RWPE2 (cell line): ENCODE data around the gene SORCS3.

Experiments
- ATAC-seq: fragments of 200-7000 bp; cut with Tn5 transposase; 3 replicates; pipeline ENCODE4 v1.9.1; 2021; ENCODE audit warnings: low read depth
- DNase-seq: peaks from one replicate; pipeline ENCODE4 v3.0.0-alpha.2; 2020; ENCODE audit warnings: low spot score
- H3K27ac ChIP-seq: fragments of 450-650 bp; 2 replicates; pipeline ENCODE4 v1.5.1; 2017; ENCODE audit warnings: mild to moderate bottlenecking; ENCODE audit not compliant: poor library complexity, severe bottlenecking
- H3K27me3 ChIP-seq: fragments of 250-450 bp; sonication (Bioruptor Pico); 2 replicates; pipeline ENCODE4 v1.5.1; 2021; ENCODE audit warnings: mild to moderate bottlenecking, moderate library complexity; ENCODE audit not compliant: insufficient read depth, poor library complexity, severe bottlenecking
- H3K36me3 ChIP-seq: fragments of 250-450 bp; sonication (Bioruptor Pico); 2 replicates; pipeline ENCODE4 v1.5.1; 2020; ENCODE audit warnings: low read depth, mild to moderate bottlenecking, moderate library complexity
- H3K4me1 ChIP-seq: fragments of 250-450 bp; sonication (Bioruptor Pico); 2 replicates; pipeline ENCODE4 v1.5.1; 2021; ENCODE audit warnings: mild to moderate bottlenecking, moderate library complexity; ENCODE audit not compliant: insufficient read depth, poor library complexity, severe bottlenecking
- H3K4me3 ChIP-seq: fragments of 250-450 bp; sonication (Bioruptor Pico); 2 replicates; pipeline ENCODE4 v1.5.1; 2021; ENCODE audit warnings: mild to moderate bottlenecking, moderate library complexity; ENCODE audit not compliant: severe bottlenecking
- H3K9me3 ChIP-seq: fragments of 250-450 bp; sonication (Bioruptor Pico); 2 replicates; pipeline ENCODE4 v1.5.1; 2021; ENCODE audit warnings: mild to moderate bottlenecking, moderate library complexity; ENCODE audit not compliant: severe bottlenecking
- TF ChIP-seq, protein P1 (sequence below): fragments of 450-650 bp; IDR thresholded peaks from one replicate; pipeline ENCODE4 v1.5.1; 2017; ENCODE audit warnings: mild to moderate bottlenecking, moderate library complexity; ENCODE audit not compliant: poor library complexity, severe bottlenecking

Gene SORCS3

DNA sequence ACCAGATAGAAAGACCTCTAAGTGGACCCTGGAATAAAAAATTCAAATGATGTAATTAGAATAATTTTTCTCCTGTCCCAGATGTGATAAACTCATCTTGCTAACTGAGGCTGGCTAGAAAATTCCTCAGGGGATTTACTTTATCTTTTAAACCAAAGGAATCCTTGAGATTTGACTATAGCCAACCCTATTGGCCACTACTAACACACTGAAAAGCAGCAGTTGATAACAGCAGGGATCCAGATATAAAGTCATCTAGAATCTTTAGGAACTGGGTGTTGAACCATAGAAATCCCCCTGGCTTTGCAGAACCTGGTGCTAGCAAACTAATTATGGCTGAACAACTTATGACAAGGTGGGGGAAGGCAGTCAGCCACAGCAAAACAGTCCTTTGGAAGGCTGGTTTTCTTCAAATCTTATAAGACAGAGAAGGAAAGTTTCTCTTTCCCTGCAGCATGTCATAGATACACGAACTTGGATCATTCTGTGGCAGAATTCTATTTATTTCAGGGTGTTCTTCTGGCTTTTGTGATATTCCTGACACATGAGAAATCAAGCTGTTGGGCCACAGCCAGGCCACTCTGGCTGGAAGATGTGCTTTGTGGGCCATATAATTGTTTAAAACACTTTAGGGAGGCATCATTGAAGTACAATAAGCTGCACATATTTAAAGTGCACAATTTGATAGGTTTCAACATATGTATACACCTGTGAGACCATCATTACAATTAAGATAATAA is 643.6 kb downstream of the SORCS3 start:
- TF ChIP-seq, protein P1, sequence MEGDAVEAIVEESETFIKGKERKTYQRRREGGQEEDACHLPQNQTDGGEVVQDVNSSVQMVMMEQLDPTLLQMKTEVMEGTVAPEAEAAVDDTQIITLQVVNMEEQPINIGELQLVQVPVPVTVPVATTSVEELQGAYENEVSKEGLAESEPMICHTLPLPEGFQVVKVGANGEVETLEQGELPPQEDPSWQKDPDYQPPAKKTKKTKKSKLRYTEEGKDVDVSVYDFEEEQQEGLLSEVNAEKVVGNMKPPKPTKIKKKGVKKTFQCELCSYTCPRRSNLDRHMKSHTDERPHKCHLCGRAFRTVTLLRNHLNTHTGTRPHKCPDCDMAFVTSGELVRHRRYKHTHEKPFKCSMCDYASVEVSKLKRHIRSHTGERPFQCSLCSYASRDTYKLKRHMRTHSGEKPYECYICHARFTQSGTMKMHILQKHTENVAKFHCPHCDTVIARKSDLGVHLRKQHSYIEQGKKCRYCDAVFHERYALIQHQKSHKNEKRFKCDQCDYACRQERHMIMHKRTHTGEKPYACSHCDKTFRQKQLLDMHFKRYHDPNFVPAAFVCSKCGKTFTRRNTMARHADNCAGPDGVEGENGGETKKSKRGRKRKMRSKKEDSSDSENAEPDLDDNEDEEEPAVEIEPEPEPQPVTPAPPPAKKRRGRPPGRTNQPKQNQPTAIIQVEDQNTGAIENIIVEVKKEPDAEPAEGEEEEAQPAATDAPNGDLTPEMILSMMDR: no peak
- H3K4me3 ChIP-seq: no peak overlapping the region
- DNase-seq (no peak), ATAC-seq (no peak)
- no peaks in the 10 kb centered on the region for H3K36me3 ChIP-seq
- no peaks in the 10 kb centered on the region for H3K27me3 ChIP-seq
- no peaks in the 10 kb centered on the region for H3K9me3 ChIP-seq
- no peaks in the 10 kb centered on the region for H3K4me1 ChIP-seq
- no peak overlapping the region for H3K27ac ChIP-seq

DNA sequence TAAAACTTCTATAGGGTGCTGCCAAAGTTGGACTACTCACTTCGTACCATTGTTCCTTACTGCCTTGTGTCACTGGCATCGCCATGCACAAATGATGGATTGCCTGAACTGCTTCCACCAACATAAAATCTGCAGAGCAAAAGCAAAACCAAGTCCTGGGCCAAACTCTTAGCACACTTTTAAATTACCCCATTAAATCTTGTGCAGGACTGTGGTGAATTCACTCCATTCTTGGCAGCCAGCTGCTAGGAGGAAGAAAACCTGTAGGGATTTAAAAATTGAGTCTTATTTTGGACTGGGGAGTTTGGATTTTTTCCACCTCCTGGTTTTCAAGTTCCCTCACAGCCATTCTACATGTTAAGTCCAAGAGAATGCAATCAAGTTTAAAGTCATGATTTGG is 646.9 kb downstream of the SORCS3 start:
- Histone ChIP-seq H3K9me3 (no peaks in the 10 kb centered on the region), H3K4me3 (no peak overlapping the region), H3K4me1 (no peaks in the 10 kb centered on the region), H3K27ac (no peak overlapping the region), H3K36me3 (no peaks in the 10 kb centered on the region), H3K27me3 (no peaks in the 10 kb centered on the region)
- ATAC-seq: no peak
- DNase-seq: no peak
- TF ChIP-seq, protein P1: no peak

DNA sequence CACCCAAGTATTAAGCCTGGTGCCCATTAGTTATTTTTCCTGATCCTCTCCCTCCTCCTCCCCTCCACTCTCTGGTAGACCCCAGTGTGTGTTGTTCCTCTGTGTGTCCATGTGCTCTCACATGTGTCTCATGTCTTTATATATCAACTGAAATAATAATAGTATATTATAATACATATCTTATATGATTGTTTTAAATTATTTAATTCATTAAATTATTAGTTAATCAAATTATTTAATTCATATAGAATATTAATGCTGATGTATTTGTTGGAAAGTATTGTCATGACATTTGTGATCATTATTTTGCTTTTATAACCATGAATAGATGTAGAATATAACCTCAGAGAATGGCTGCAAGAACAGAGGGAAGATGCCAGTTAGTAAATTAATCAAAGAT is 647.5 kb downstream of the SORCS3 start:
- TF ChIP-seq, protein P1: no peak
- Histone ChIP-seq H3K27ac (no peak overlapping the region), H3K4me1 (no peaks in the 10 kb centered on the region), H3K27me3 (no peaks in the 10 kb centered on the region), H3K9me3 (no peaks in the 10 kb centered on the region), H3K36me3 (no peaks in the 10 kb centered on the region), H3K4me3 (no peak overlapping the region)
- no peak for ATAC-seq
- no peak for DNase-seq

DNA sequence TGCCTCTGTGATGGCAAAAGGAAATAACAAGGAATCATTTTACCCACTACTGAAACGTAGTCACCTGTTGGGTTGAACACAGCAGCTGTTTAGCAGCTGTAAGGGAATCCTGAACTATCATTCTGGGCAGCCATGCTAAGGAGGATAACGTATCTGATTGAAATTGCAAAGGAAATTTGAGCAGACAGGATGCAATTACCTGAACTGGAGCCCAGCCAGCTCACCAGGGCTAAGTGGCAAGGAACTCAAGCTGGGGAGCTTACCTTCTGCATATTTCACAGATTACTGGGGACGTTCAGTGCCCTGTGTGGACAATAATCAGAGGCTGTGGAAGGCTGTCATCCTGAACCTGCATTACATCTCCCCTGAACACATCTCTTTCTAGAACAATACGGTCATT is 650.5 kb downstream of the SORCS3 start:
- TF ChIP-seq, protein P1: no peak
- ATAC-seq (no peak), DNase-seq (no peak)
- H3K9me3 ChIP-seq: no peaks in the 10 kb centered on the region
- H3K27me3 ChIP-seq: no peaks in the 10 kb centered on the region
- H3K4me3 ChIP-seq: no peak overlapping the region
- H3K36me3 ChIP-seq: no peaks in the 10 kb centered on the region
- no peaks in the 10 kb centered on the region for H3K4me1 ChIP-seq
- no peak overlapping the region for H3K27ac ChIP-seq

DNA sequence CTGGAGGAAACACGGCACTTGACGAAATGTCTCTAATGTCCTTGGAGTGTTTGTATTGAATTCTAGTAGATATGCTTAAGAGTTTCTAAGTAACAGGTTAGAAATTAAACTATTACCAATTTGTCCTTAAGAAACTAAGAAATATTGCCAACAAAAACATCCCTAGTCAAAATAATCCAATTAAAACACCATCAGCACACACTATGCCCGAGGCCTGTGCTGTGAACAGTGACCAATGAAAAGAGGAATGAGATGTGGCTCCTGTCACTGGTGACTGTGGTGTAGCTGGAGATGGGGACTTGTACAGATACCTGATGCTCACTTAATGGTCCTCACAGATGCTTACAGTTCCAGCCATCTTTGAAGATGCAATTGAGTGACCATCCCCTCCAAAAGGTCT is 651.1 kb downstream of the SORCS3 start:
- no peak overlapping the region for H3K27ac ChIP-seq
- no peaks in the 10 kb centered on the region for H3K36me3 ChIP-seq
- no peaks in the 10 kb centered on the region for H3K4me1 ChIP-seq
- DNase-seq (no peak), ATAC-seq (no peak)
- TF ChIP-seq, protein P1: no peak
- H3K27me3 ChIP-seq: no peaks in the 10 kb centered on the region
- H3K9me3 ChIP-seq: no peaks in the 10 kb centered on the region
- no peak overlapping the region for H3K4me3 ChIP-seq
